Endodermal cell (in vitro differentiated cells): ENCODE measurements around the gene ACAA2. TPM values are rescaled to one million over a fixed set of nuclear protein-coding genes. Genes with fewer than 3 reads are reported as not detected.

ENCODE experiments used
- DNase-seq: peaks from one replicate; pipeline ENCODE4 v3.0.0-alpha.2; 2017
- H3K27ac ChIP-seq: 2 replicates; pipeline ENCODE4 v1.5.1; 2013; ENCODE audit warnings: mild to moderate bottlenecking, low read depth, low read length, moderate library complexity
- H3K27me3 ChIP-seq: 2 replicates; pipeline ENCODE4 v1.6.1; 2013; ENCODE audit warnings: mild to moderate bottlenecking, low read length, moderate library complexity; ENCODE audit not compliant: insufficient read depth, control insufficient read depth, poor library complexity, severe bottlenecking
- H3K36me3 ChIP-seq: 2 replicates; pipeline ENCODE4 v1.7.0; 2013; ENCODE audit warnings: mild to moderate bottlenecking, low read length, moderate library complexity; ENCODE audit not compliant: control insufficient read depth, insufficient read depth
- H3K4me1 ChIP-seq: one replicate; pipeline ENCODE4 v1.7.0; 2013; ENCODE audit warnings: low read length; ENCODE audit not compliant: control insufficient read depth, insufficient read depth
- H3K4me3 ChIP-seq: 2 replicates; pipeline ENCODE4 v1.5.1; 2013; ENCODE audit warnings: mild to moderate bottlenecking, low read length, moderate library complexity
- H3K9ac ChIP-seq: 2 replicates; pipeline ENCODE4 v1.6.1; 2013; ENCODE audit warnings: mild to moderate bottlenecking, low read length, moderate library complexity; ENCODE audit not compliant: poor library complexity, severe bottlenecking; ENCODE audit errors: extremely low read depth
- H3K9me3 ChIP-seq: 2 replicates; pipeline ENCODE4 v1.6.1; 2013; ENCODE audit warnings: mild to moderate bottlenecking, low read length, moderate library complexity; ENCODE audit not compliant: control insufficient read depth
- H3K27ac Mint-ChIP-seq: 2 replicates; pipeline ENCODE4 v1.8.0; 2020; ENCODE audit warnings: mixed read lengths
- H3K27me3 Mint-ChIP-seq: 2 replicates; pipeline ENCODE4 v1.8.0; 2021; ENCODE audit warnings: mild to moderate bottlenecking, mixed read lengths; ENCODE audit not compliant: insufficient read depth
- H3K36me3 Mint-ChIP-seq: 2 replicates; pipeline ENCODE4 v1.8.0; 2020; ENCODE audit warnings: low read depth, mixed read lengths
- H3K4me1 Mint-ChIP-seq: 2 replicates; pipeline ENCODE4 v1.8.0; 2020; ENCODE audit warnings: mixed read lengths
- H3K4me3 Mint-ChIP-seq: 2 replicates; pipeline ENCODE4 v1.8.0; 2020; ENCODE audit warnings: mild to moderate bottlenecking, moderate library complexity, mixed read lengths
- H3K9me3 Mint-ChIP-seq: 2 replicates; pipeline ENCODE4 v1.8.0; 2020; ENCODE audit warnings: mild to moderate bottlenecking, mixed read lengths
- WGBS, 2 experiments: methylation state at CpG; one replicate each; pipeline versions ENCODE4 v1.1.5 to v1.1.7; 2013; ENCODE audit warnings: missing lambda C conversion rate in 2 of 2, mixed read lengths in 1 of 2; ENCODE audit not compliant: insufficient coverage in 1 of 2, insufficient read length in 1 of 2; 5-methylcytosine and 5-hydroxymethylcytosine counted together
- total RNA-seq, 2 donors: library from RNA; stranded (reverse); fragmentation: NEBNext Ultra II Directional in 1 of 2; extraction: Animal tissue kit (Norgen Biotek cat#: 25700) in 1 of 2; gene quantifications; 2 replicates in 1 of 2; 3 replicates in 1 of 2; pipeline ENCODE4 v1.2.1, GENCODE V29; 2021
- TF ChIP-seq, protein P1 (sequence below): fragments of 200-600 bp; sonication (generic); conservative IDR thresholded peaks from 2 replicates; pipeline ENCODE4 v1.5.0; 2021; ENCODE audit warnings: antibody characterized with exemption, mild to moderate bottlenecking

ACAA2 gene
- total RNA-seq, 2 donors from 2014 or later: 128 to 131 TPM

DNA sequence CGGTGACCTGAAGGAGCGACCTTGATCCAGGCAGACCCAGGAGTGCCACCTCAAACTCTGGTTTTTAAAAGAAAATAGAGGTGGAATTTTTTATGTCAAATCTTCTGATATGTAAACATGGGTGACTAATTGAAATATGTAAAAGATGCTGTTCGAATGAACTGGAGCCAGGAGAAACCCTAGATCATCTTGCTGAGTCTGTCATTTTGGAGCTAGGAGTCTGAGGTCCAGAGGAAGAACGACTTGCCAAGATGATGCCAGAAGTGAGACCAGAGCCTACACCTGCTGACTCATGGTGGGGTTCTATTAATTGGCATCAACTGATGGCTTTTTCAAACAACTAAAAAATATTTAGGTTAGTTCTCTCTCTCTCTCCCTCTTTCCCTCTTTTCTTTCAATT, 74.1 kb downstream of the ACAA2 start:
- H3K4me1 Mint-ChIP-seq: no peaks in the 10 kb centered on the region
- no peaks in the 10 kb centered on the region for H3K36me3 ChIP-seq
- H3K27me3 ChIP-seq: no peaks in the 10 kb centered on the region
- WGBS, 2 experiments: 85 to 90% methylated on average over 4 of the region's 4 CpGs
- DNase-seq: no peak
- peaks cover 7% of the 10 kb centered on the region for H3K27me3 Mint-ChIP-seq
- H3K4me3 ChIP-seq: no peak overlapping the region
- TF ChIP-seq, protein P1, sequence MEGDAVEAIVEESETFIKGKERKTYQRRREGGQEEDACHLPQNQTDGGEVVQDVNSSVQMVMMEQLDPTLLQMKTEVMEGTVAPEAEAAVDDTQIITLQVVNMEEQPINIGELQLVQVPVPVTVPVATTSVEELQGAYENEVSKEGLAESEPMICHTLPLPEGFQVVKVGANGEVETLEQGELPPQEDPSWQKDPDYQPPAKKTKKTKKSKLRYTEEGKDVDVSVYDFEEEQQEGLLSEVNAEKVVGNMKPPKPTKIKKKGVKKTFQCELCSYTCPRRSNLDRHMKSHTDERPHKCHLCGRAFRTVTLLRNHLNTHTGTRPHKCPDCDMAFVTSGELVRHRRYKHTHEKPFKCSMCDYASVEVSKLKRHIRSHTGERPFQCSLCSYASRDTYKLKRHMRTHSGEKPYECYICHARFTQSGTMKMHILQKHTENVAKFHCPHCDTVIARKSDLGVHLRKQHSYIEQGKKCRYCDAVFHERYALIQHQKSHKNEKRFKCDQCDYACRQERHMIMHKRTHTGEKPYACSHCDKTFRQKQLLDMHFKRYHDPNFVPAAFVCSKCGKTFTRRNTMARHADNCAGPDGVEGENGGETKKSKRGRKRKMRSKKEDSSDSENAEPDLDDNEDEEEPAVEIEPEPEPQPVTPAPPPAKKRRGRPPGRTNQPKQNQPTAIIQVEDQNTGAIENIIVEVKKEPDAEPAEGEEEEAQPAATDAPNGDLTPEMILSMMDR: no peak
- H3K27ac ChIP-seq: no peak overlapping the region
- H3K4me1 ChIP-seq: no peaks in the 10 kb centered on the region
- no peaks in the 10 kb centered on the region for H3K9me3 ChIP-seq
- no peak overlapping the region for H3K9ac ChIP-seq
- H3K4me3 Mint-ChIP-seq: no peak overlapping the region
- H3K27ac Mint-ChIP-seq: no peak overlapping the region
- no peaks in the 10 kb centered on the region for H3K9me3 Mint-ChIP-seq
- H3K36me3 Mint-ChIP-seq: no peaks in the 10 kb centered on the region

DNA sequence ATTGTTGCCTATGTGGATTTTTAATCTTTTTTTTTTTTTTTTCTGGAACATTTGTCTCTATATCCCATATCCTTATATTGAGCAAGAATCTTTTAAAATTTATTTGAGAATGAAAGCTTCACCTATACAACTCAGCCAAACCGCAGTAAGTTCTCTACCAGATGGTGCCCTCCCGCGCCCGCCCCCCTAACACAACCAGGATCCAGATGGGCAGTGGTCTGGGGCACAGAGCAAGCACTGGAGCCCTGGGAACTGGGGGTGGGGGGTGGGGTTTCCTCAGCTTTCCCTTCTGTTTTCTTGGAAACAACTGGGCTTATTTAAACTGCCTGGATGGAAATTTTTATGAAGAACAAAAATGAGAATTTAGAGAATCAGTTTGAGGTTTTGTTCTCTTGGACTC, 74.6 kb downstream of the ACAA2 start:
- Mint-ChIP-seq H3K27ac (no peak overlapping the region), H3K36me3 (no peaks in the 10 kb centered on the region)
- WGBS, 2 experiments: 83% methylated on average over 4 of the region's 4 CpGs; no CpG with 5 or more reads in 1 of the 2 experiments

DNA sequence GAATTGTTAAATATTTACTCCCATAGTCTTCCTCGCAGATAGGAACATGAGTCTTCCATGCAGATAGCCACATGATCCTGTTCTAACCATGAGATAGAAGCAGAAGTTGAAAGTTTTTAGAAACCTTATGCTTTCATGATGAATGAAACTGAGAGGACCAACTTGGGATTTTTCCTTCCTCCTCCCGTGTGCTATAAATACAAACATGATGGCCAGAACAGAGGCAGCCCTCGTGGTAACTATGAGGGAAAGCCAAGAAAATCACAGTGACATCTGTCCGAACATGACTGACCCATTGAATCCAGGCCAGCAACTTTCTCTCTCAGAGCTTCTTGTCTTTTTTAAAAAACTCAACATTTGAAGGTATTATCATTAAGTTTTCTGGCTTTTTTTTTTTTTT, 78.5 kb downstream of the ACAA2 start:
- no peaks in the 10 kb centered on the region for H3K9me3 Mint-ChIP-seq
- Histone ChIP-seq H3K4me1 (no peaks in the 10 kb centered on the region), H3K36me3 (no peaks in the 10 kb centered on the region), H3K27ac (no peak overlapping the region), H3K9me3 (no peaks in the 10 kb centered on the region), H3K27me3 (no peaks in the 10 kb centered on the region), H3K9ac (no peak overlapping the region), H3K4me3 (no peak overlapping the region)
- peaks cover 19% of the 10 kb centered on the region for H3K4me1 Mint-ChIP-seq
- TF ChIP-seq, protein P1: no peak
- WGBS, 2 experiments: 85 to 100% methylated on average over 3 to 4 of the region's 4 CpGs
- H3K27ac Mint-ChIP-seq: no peak overlapping the region
- no peak overlapping the region for H3K4me3 Mint-ChIP-seq
- no peak for DNase-seq
- H3K36me3 Mint-ChIP-seq: no peaks in the 10 kb centered on the region
- H3K27me3 Mint-ChIP-seq: peaks cover 27% of the 10 kb centered on the region

More for the DNA sequence above, 74.6 kb downstream of the ACAA2 start:
- Mint-ChIP-seq H3K4me3 (no peak overlapping the region), H3K4me1 (no peaks in the 10 kb centered on the region), H3K27me3 (peaks cover 13% of the 10 kb centered on the region), H3K9me3 (no peaks in the 10 kb centered on the region)
- Histone ChIP-seq H3K27ac (no peak overlapping the region), H3K36me3 (no peaks in the 10 kb centered on the region), H3K9ac (no peak overlapping the region), H3K27me3 (no peaks in the 10 kb centered on the region), H3K4me3 (no peak overlapping the region), H3K9me3 (no peaks in the 10 kb centered on the region), H3K4me1 (no peaks in the 10 kb centered on the region)
- no peak for DNase-seq
- TF ChIP-seq, protein P1: no peak
